Lower lobe of right lung (tissue), 2 donors: Measurements from ENCODE around the gene NPIPB8. TPM values are rescaled to one million over a fixed set of nuclear protein-coding genes. Genes with fewer than 3 reads are reported as not detected.
"Not testable (repeated sequence)": the region's sequence is repeated elsewhere in the genome, so short reads cannot be mapped to it uniquely, and the experiment has no call there.

Experiments
- ATAC-seq, 2 donors: fragments of 200-7000 bp; cut with Tn5 transposase; one replicate each; pipeline ENCODE4 v1.9.1; 2020 to 2022; ENCODE audit warnings: mild to moderate bottlenecking in 2 of 2, moderate library complexity in 2 of 2
- DNase-seq: peaks from one replicate; pipeline ENCODE4 v3.0.0-alpha.2; 2020
- H3K27ac ChIP-seq: fragments of 200-600 bp; one replicate; pipeline ENCODE4 v1.8.0; 2022
- H3K27me3 ChIP-seq: fragments of 200-600 bp; one replicate; pipeline ENCODE4 v1.8.0; 2022; ENCODE audit warnings: low read depth
- H3K36me3 ChIP-seq: fragments of 200-600 bp; one replicate; pipeline ENCODE4 v1.8.0; 2022; ENCODE audit warnings: mild to moderate bottlenecking
- H3K4me1 ChIP-seq: fragments of 200-600 bp; one replicate; pipeline ENCODE4 v1.8.0; 2022
- H3K4me3 ChIP-seq: fragments of 200-600 bp; one replicate; pipeline ENCODE4 v1.8.0; 2022; ENCODE audit warnings: mild to moderate bottlenecking
- H3K9me3 ChIP-seq: fragments of 200-600 bp; one replicate; pipeline ENCODE4 v1.8.0; 2022
- intact Hi-C: fragments of 100-400 bp; cut with DNase I; formaldehyde crosslinking; loops from one replicate; pipeline ENCODE4 v1.11.0; 2022
- total RNA-seq: library from RNA; stranded (reverse); fragmentation: NEBNext Ultra II Directional; extraction: Animal tissue kit (Norgen Biotek cat#: 25700); gene quantifications from one replicate; pipeline ENCODE4 v1.2.1, GENCODE V29; 2021
- TF ChIP-seq, protein P1 (sequence below): fragments of 200-600 bp; IDR thresholded peaks from one replicate; pipeline ENCODE4 v1.8.0; 2022; ENCODE audit warnings: antibody characterized with exemption, mild to moderate bottlenecking
- donor health status: DM: no; HTN: yes; CAD: no; lungs with severe emphysema.

Gene NPIPB8
- total RNA-seq, 1 donor from 2014 or later, result 2.7 TPM

DNA sequence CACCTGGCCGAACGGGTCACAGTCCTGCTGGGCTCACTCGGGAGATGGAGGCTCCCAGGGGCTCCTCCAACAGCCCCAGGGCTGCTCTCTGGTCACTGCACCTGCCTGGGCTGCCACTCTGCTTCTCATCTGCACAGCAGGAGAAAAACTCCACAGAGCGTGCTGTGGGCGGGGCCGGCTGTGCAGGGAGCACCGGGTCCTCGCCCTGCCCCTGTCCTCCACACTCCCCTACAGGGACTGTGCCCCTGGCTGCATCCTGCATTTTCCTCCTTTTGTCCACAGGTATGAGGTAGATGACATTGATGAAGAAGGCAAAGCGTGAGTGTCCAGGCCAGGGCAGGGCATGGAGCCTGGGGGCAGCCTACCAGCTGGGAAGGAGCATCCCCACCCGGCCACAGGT, 35.8 kb upstream of the NPIPB8 start:
- DNase-seq, result peak; percentile 10
- H3K27me3 ChIP-seq, H3K36me3 ChIP-seq, H3K27ac ChIP-seq, H3K4me3 ChIP-seq, intact Hi-C loops, ATAC-seq, H3K9me3 ChIP-seq: not testable (repeated sequence)
- peaks cover 12% of the 10 kb centered on the region for H3K4me1 ChIP-seq

DNA sequence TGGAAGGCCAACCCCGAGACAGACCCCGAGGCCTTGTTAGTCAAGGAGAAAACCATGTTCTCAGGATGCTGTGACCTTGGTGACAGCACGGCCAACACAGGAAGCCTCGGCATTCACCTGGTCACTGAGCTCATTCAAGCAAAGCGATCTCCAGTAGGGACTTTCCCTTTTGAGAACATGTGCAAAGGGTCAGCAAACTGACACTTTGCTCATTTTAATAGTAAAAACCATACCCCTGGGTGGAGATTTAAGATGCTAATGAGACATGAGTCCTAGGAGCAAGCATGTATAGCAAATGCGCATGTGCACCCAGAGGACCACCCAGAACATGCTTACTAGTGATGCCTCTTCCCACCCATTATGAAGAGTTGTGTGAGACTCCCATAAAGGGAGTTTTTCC, 35.3 kb upstream of the NPIPB8 start:
- Histone ChIP-seq H3K9me3 (no peaks in the 10 kb centered on the region), H3K27ac (no peak overlapping the region), H3K4me1 (peaks cover 7% of the 10 kb centered on the region), H3K36me3 (peaks cover 4% of the 10 kb centered on the region), H3K4me3 (no peak overlapping the region), H3K27me3 (no peaks in the 10 kb centered on the region)
- ATAC-seq, result no peak
- intact Hi-C loops, result no loop called here
- DNase-seq, result no peak
- TF ChIP-seq, protein P1, sequence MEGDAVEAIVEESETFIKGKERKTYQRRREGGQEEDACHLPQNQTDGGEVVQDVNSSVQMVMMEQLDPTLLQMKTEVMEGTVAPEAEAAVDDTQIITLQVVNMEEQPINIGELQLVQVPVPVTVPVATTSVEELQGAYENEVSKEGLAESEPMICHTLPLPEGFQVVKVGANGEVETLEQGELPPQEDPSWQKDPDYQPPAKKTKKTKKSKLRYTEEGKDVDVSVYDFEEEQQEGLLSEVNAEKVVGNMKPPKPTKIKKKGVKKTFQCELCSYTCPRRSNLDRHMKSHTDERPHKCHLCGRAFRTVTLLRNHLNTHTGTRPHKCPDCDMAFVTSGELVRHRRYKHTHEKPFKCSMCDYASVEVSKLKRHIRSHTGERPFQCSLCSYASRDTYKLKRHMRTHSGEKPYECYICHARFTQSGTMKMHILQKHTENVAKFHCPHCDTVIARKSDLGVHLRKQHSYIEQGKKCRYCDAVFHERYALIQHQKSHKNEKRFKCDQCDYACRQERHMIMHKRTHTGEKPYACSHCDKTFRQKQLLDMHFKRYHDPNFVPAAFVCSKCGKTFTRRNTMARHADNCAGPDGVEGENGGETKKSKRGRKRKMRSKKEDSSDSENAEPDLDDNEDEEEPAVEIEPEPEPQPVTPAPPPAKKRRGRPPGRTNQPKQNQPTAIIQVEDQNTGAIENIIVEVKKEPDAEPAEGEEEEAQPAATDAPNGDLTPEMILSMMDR, result no peak

DNA sequence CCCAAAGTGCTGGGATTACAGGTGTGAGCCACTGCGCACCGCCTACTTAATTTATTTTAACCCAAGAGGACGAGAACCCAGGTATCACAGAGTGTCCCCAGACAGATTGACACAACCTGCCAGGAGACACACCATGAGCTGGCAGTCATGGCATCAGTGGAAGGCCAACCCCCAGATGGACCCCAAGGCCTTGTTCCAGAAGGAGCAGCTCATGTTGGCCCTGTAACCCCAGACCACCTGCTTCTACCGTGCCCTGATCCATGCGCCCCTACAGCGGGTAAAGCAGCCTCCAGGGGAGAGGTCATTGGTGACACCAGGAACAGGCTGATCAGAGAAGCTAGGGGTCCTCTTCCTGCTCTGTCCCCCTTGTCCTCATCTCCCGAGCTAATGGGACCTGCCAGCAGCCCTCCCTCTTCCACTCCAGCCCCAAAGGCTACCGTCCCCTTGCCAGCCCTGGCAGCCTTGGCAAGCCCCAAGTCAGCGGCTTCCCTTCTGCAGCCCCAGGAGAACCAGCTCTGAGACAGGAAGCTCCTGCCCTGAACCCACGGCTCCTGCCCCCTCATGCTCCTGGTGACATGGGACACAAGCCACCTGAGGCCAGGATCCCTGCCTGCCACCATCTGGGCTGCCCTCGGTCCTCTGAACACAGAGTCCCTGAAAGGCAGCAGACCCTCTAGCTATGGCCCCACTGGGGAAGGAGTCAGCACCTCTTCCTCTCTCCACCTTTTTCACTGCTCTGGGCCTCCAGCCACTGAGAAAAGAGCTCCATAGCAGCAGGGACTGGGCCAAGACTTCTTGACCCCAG, 34.3 kb upstream of the NPIPB8 start:
- TF ChIP-seq, protein P1, result no peak
- ATAC-seq, result no peak
- peaks cover 7% of the 10 kb centered on the region for H3K4me1 ChIP-seq
- peaks cover 4% of the 10 kb centered on the region for H3K36me3 ChIP-seq
- peak; percentile 41 for DNase-seq
- H3K9me3 ChIP-seq, result no peaks in the 10 kb centered on the region
- H3K27ac ChIP-seq, result no peak overlapping the region
- no peak overlapping the region for H3K4me3 ChIP-seq
- H3K27me3 ChIP-seq, result no peaks in the 10 kb centered on the region
- intact Hi-C loops, result no loop called here

DNA sequence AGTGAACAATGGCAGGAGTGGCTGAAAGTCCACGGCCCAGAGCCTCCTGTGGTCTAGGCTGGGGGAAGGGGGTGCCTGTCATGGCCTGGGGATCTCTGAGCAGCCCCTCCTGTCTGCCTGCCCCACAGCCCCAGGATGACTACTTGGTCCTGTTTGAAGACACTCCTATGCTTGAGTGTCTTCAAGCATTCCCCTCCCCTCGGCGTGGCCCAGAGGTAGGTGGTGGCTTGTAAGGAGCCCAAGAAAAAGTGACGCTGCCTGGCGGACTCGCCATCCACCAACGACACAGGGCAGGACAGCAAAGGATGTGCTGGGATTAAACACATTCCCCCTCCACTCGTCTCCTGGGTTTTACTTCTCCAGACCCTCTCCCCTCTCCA, 33.7 kb upstream of the NPIPB8 start:
- Histone ChIP-seq H3K36me3 (peaks cover 4% of the 10 kb centered on the region), H3K27me3 (no peaks in the 10 kb centered on the region), H3K27ac (no peak overlapping the region), H3K9me3 (no peaks in the 10 kb centered on the region), H3K4me1 (peaks cover 11% of the 10 kb centered on the region), H3K4me3 (no peak overlapping the region)
- ATAC-seq, result no peak
- TF ChIP-seq, protein P1, result no peak
- intact Hi-C loops, result no loop called here
- DNase-seq, result peak; percentile 25

DNA sequence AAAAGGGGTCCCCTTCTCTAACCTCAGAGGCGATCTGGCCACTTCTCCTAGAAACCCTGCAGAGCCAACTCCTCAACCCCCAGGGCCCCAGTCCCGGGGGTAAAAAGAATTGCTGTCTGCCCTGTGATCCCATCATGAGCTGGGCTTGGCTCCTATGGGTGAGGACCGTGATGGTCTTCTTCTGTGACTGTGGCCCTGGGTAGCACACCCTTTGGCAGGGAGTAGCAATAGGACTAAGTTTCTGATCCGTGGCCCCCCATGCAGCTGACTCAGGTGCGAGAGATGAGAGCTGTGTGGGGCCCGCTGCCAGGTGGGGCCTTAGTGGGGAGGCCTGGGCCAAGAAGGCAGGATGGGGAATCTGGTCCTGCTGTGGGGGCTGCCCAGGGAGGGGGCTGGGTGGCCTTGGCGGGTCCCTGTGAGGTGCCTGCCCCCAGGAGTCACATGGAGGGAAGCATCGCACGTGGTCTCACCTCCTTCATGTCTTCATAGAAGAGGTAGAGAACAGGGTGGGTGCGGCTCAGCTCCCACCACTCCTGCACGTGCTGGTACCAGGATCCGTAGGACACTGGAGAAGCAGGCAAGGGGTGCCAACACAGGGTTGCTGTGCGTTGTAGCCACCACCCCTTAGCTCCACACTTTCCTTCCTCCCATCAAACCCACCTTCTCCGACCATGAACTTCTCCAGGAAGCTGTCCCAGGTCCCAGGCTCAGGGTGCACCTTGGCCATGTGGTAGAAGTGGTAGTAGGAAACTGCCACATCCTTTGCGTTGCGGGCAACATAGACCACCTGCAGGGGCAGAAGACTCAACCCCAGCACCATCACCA, 31.4 kb upstream of the NPIPB8 start:
- Histone ChIP-seq H3K36me3 (peaks cover 4% of the 10 kb centered on the region), H3K4me3 (no peak overlapping the region), H3K27ac (no peak overlapping the region), H3K27me3 (no peaks in the 10 kb centered on the region), H3K4me1 (peaks cover 31% of the 10 kb centered on the region), H3K9me3 (no peaks in the 10 kb centered on the region)
- ATAC-seq, result no peak
- peak; percentile 22 for DNase-seq
- TF ChIP-seq, protein P1, result no peak
- intact Hi-C loops, result no loop called here

DNA sequence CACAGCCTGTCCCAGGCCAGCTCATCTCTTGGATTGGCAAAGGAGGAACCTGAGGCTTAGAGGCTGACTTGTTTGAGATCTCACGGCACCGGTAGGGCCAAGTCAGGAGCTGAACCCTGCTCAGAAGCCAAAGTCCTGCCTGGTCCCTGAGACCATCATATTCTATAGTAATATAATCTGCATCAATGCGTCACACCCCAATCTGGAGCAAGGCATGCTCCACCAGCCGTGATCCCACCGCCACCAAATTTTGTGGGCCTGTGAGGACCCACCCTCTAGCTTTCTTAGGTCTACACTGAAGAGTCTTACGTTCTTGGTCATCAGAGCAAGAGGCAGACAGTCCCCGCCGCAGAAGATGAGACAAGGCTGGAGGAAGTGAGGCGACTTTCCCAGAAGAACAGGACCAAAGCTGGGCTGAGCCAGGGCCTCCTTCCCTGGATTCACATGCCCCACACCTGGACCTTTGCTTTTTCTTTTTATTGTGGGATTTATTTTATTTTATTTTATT, 30.7 kb upstream of the NPIPB8 start:
- Histone ChIP-seq H3K36me3 (peaks cover 4% of the 10 kb centered on the region), H3K27ac (no peak overlapping the region), H3K4me1 (peaks cover 31% of the 10 kb centered on the region), H3K4me3 (no peak overlapping the region), H3K27me3 (no peaks in the 10 kb centered on the region), H3K9me3 (no peaks in the 10 kb centered on the region)
- intact Hi-C loops, result no loop called here
- DNase-seq (peak; percentile 29), ATAC-seq (no peak)
- TF ChIP-seq, protein P1, result no peak

DNA sequence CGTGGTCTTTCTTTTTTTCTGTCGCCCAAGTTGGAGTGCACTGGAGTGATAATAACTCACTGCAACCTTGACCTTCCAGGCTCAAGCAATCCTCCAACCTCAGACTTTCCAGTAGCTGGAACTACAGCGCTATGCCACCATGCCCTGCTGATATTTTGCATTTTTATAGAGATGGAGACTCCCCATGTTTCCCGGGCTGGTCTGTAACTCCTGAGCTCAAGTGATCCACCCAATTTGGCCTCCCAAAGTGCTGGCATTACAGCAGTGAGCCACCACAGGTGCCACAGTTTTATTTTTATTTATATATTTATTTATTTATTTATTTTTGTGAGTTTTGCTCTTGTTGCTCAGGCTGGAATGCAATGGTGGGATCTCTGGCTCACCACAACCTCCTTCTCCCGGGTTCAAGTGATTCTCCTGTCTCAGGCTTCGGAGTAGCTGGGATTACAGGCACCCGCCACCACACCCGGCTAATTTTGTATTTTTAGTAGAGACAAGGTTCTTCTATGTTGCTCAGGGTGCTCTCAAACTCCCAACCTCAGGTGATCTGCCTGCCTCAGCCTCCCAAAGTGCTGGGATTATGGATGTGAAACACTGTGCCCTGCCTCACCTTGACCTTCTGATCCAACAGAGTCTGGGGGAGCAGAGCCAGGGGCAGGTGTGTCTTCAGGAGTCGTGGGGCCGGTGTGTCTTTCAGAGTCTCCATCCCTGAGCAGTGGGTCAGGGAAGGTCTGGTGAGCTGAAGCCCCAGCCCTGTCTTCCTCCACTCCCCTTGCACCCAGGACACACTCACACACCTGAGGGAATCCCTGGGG, 30.0 kb upstream of the NPIPB8 start:
- peak; percentile 8 for DNase-seq
- H3K9me3 ChIP-seq, H3K27ac ChIP-seq, H3K27me3 ChIP-seq, H3K4me3 ChIP-seq, H3K36me3 ChIP-seq, intact Hi-C loops, ATAC-seq: not testable (repeated sequence)
- peaks cover 31% of the 10 kb centered on the region for H3K4me1 ChIP-seq

DNA sequence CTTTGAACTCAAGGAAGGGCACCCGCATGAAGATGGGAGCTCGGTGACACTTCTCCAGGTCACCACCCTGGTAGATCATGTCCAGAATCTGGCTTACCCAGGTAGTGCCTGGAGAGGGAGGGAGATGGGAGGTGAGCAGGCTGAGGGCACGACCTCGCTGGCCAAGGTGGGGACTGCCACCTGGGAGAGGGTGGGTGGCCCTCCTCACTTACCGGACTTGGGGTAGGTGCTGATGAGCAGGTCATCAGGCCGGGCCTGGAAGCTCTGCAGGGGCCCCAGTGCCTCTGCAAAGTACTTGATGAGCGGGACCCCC, 29.4 kb upstream of the NPIPB8 start:
- H3K27me3 ChIP-seq, H3K4me3 ChIP-seq, H3K36me3 ChIP-seq, H3K9me3 ChIP-seq, ATAC-seq, intact Hi-C loops: not testable (repeated sequence)
- peaks cover 31% of the 10 kb centered on the region for H3K4me1 ChIP-seq
- H3K27ac ChIP-seq, result peak overlapping the region; percentile 31
- DNase-seq, result peak; percentile 16
